Endothelial cell of umbilical vein (primary cell): ENCODE data around the gene TRAPPC14. TPM values are rescaled to one million over a fixed set of nuclear protein-coding genes. Genes with fewer than 3 reads are reported as not detected.

Experiments used
- BruUV-seq: library from RNA; stranded (reverse); fragments of 400-500 nt; replicated peaks from 2 replicates; lab custom pipeline; 2021; lab: Mats Ljungman, UMichigan
- CTCF ChIA-PET: fragments of 300-600, 350-600 bp; sonication (Branson Sonifier 250); formaldehyde crosslinking; loops from one replicate; lab custom pipeline; 2021; ENCODE audit warnings: antibody characterized with exemption, inconsistent platforms; lab: Charles Lee
- POLR2A ChIA-PET: fragments of 300-600, 350-600 bp; sonication (Branson Sonifier 250); formaldehyde crosslinking; loops from one replicate; lab custom pipeline; 2021; ENCODE audit warnings: antibody characterized with exemption, inconsistent platforms; lab: Charles Lee
- DNase-seq: peaks from one replicate; pipeline ENCODE4 v3.0.0-alpha.2; 2011; ENCODE audit warnings: low read depth, low spot score
- FAIRE-seq: peaks from 2 replicates; lab custom pipeline; 2011; peaks lifted over from hg19 to GRCh38; lab: Jason Lieb, UNC
- H2AFZ ChIP-seq: 2 replicates; pipeline ENCODE4 v1.6.0; 2012; ENCODE audit warnings: low read depth, low read length, control low read depth, inconsistent platforms
- H3K27ac ChIP-seq: 2 replicates; pipeline ENCODE4 v1.5.1; 2011; ENCODE audit warnings: low read depth, mild to moderate bottlenecking, control low read depth, low read length, moderate library complexity; ENCODE audit not compliant: insufficient read depth
- H3K27me3 ChIP-seq, 2 experiments: 2 replicates each; pipeline versions ENCODE4 v1.6.0 to v1.6.1; 2011; ENCODE audit warnings: low read length in 2 of 2, mixed read lengths in 1 of 2; ENCODE audit not compliant: control insufficient read depth in 2 of 2, insufficient read depth in 2 of 2
- H3K36me3 ChIP-seq, 2 experiments: 2 replicates in 1 of 2; 3 replicates in 1 of 2; pipeline ENCODE4 v1.5.1; 2011; ENCODE audit warnings: low read length in 2 of 2, mild to moderate bottlenecking in 1 of 2, moderate library complexity in 1 of 2; ENCODE audit not compliant: control insufficient read depth in 2 of 2, insufficient read depth in 2 of 2; ENCODE audit errors: extremely low read depth in 1 of 2
- H3K4me1 ChIP-seq: 3 replicates; pipeline ENCODE4 v1.5.1; 2011; ENCODE audit warnings: mild to moderate bottlenecking, low read length; ENCODE audit not compliant: control insufficient read depth, insufficient read depth; ENCODE audit errors: extremely low read depth
- H3K4me2 ChIP-seq: 2 replicates; pipeline ENCODE4 v1.6.1; 2011; ENCODE audit warnings: low read length, control low read depth, mixed read lengths; ENCODE audit not compliant: insufficient read depth
- H3K4me3 ChIP-seq, 3 experiments: fragments of 200-600 bp in 1 of 3; sonication (generic), shearing (Covaris generic) in 1 of 3; replicated peaks in 1 of 3; 2 replicates each; pipeline ENCODE4 v1.5.1; 2011 to 2016; ENCODE audit warnings: control low read depth in 3 of 3, low read length in 3 of 3, mild to moderate bottlenecking in 2 of 3, inconsistent platforms in 1 of 3, low read depth in 1 of 3, moderate library complexity in 1 of 3; ENCODE audit not compliant: insufficient read depth in 1 of 3
- H3K79me2 ChIP-seq: 2 replicates; pipeline ENCODE4 v1.6.0; 2012; ENCODE audit warnings: low read length, inconsistent platforms; ENCODE audit not compliant: control insufficient read depth, insufficient read depth
- H3K9ac ChIP-seq: replicated peaks from 2 replicates; pipeline ENCODE3; 2011; ENCODE audit warnings: low read length, control low read depth; ENCODE audit not compliant: insufficient read depth; ENCODE audit errors: extremely low read depth
- H3K9me1 ChIP-seq: replicated peaks from 3 replicates; pipeline ENCODE4 v1.6.0; 2011; ENCODE audit warnings: mild to moderate bottlenecking, low read length; ENCODE audit not compliant: control insufficient read depth, insufficient read depth; ENCODE audit errors: extremely low read depth
- H3K9me3 ChIP-seq: replicated peaks from 2 replicates; pipeline ENCODE4 v1.5.1; 2012; ENCODE audit warnings: low read length, inconsistent platforms; ENCODE audit not compliant: control insufficient read depth, insufficient read depth
- H4K20me1 ChIP-seq: replicated peaks from 2 replicates; pipeline ENCODE3; 2011; ENCODE audit warnings: mild to moderate bottlenecking, low read length; ENCODE audit not compliant: control insufficient read depth, insufficient read depth; ENCODE audit errors: extremely low read depth
- EZH2 ChIP-seq: IDR thresholded peaks from 2 replicates; pipeline ENCODE4 v1.6.1; 2012; ENCODE audit warnings: borderline replicate concordance, low read depth, mild to moderate bottlenecking, moderate library complexity, low read length, inconsistent platforms; ENCODE audit not compliant: severe bottlenecking
- FOS ChIP-seq: IDR thresholded peaks from 2 replicates; pipeline ENCODE4 v1.6.1; 2011; ENCODE audit warnings: mild to moderate bottlenecking, low read length, moderate library complexity, borderline replicate concordance; ENCODE audit not compliant: insufficient read depth
- GATA2 ChIP-seq: IDR thresholded peaks from 2 replicates; pipeline ENCODE4 v1.7.0; 2011; ENCODE audit warnings: low read depth, mild to moderate bottlenecking, moderate library complexity, mixed read lengths, low read length; ENCODE audit not compliant: insufficient read length, insufficient read depth
- JUN ChIP-seq: IDR thresholded peaks from 2 replicates; pipeline ENCODE4 v1.6.1; 2011; ENCODE audit warnings: borderline replicate concordance, low read depth; ENCODE audit not compliant: insufficient read length, insufficient read depth
- MYC ChIP-seq: IDR thresholded peaks from one replicate; pipeline ENCODE4 v1.6.1; 2011; ENCODE audit warnings: mild to moderate bottlenecking, low read depth, low read length
- POLR2A ChIP-seq: IDR thresholded peaks from 2 replicates; pipeline ENCODE4 v1.6.1; 2012; ENCODE audit warnings: low read depth, mild to moderate bottlenecking, control low read depth, low read length
- POLR2AphosphoS5 ChIP-seq: IDR thresholded peaks from 2 replicates; pipeline ENCODE4 v1.6.1; 2012; ENCODE audit warnings: low read depth, mild to moderate bottlenecking, control low read depth, low read length, moderate library complexity; ENCODE audit not compliant: insufficient read depth
- dilution Hi-C: fragments of 300-500 bp; cut with MboI; formaldehyde crosslinking; loops from one replicate; pipeline ENCODE4 v1.15.0; 2019; ENCODE audit warnings: low sequenced_read_pairs; ENCODE audit not compliant: extremely low pct_ligation_motif_present
- intact Hi-C: fragments of 100-400 bp; cut with micrococcal nuclease; formaldehyde crosslinking; loops from one replicate; pipeline ENCODE4 v1.10.0; 2022
- polyA plus RNA-seq, 4 experiments: library from polyadenylated mRNA; depleted of rRNA in 3 of 4; stranded (reverse) in 3 of 4; unstranded in 1 of 4; fragments of >200 nt; gene quantifications; 2 replicates each; pipeline versions ENCODE4 v1.2.1 to v1.2.3, GENCODE V29; 2011 to 2012; ENCODE audit warnings: missing spikeins in 1 of 4
- total RNA-seq: library from RNA; stranded (reverse); gene quantifications from 2 replicates; pipeline ENCODE4 v1.2.3, GENCODE V29; 2021
- TF ChIP-seq, protein P1 (sequence below): IDR thresholded peaks from 2 replicates; pipeline ENCODE4 v1.6.1; 2011; ENCODE audit not compliant: insufficient read depth, insufficient read length
- TF ChIP-seq, protein P2 (sequence below), 2 donors: IDR thresholded peaks; 1 replicate in 1 of 2; 2 replicates in 1 of 2; pipeline ENCODE4 v1.5.1; 2011; ENCODE audit warnings: low read length in 2 of 2, mild to moderate bottlenecking in 2 of 2, moderate library complexity in 2 of 2, control low read depth in 1 of 2, inconsistent platforms in 1 of 2, low read depth in 1 of 2; ENCODE audit not compliant: insufficient read depth in 1 of 2; ENCODE audit errors: extremely low read depth in 1 of 2

Gene TRAPPC14
- total and polyA plus RNA-seq, 2 donors (not counting 3 experiments of a cell fraction or from before 2014, with no cell fraction given), result 13.3 to 23.0 TPM

DNA sequence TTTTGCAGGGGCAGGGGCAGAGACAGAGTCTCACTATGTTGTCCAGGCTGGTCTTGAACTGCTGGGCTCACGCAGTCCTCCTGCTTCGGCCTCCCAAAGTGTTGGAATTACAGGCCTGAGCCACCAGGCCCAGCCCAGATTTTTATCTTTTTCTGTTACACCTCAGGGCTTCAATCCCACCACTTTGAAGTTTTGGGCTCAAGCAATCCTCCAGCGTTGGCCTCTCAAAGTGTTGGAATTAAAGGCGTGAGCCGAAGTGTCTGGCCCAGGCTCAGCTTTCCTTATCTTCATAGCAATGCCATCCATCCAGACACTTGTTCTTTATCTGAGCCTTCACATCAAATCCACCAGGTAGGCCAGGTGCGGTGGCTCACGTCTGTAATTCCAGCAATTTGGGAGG lies 43.5 kb downstream of the TRAPPC14 start:
- peaks cover 8% of the 10 kb centered on the region for H3K79me2 ChIP-seq
- BruUV-seq, result no TSS peak
- dilution Hi-C loops (no loop called here), intact Hi-C loops (no loop called here)
- no peak overlapping the region for H3K27ac ChIP-seq
- no peaks in the 10 kb centered on the region for H3K27me3 ChIP-seq
- H3K36me3 ChIP-seq, result peaks cover 2 to 18% of the 10 kb centered on the region in 2 experiments
- H3K4me2 ChIP-seq, result no peak overlapping the region
- no peaks in the 10 kb centered on the region for H3K9me3 ChIP-seq
- no peaks in the 10 kb centered on the region for H3K9me1 ChIP-seq
- POLR2A ChIA-PET, result no interaction called here
- no peak overlapping the region for H2AFZ ChIP-seq
- FAIRE-seq, result no peak
- TF ChIP-seq, protein P1, sequence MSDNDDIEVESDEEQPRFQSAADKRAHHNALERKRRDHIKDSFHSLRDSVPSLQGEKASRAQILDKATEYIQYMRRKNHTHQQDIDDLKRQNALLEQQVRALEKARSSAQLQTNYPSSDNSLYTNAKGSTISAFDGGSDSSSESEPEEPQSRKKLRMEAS, result no peak
- TF ChIP-seq POLR2AphosphoS5 (no peak), MYC (no peak), POLR2A (no peak), EZH2 (no peak), FOS (no peak)
- CTCF ChIA-PET, result no interaction called here
- DNase-seq, result no peak
- no peak overlapping the region for H3K4me3 ChIP-seq
- no peaks in the 10 kb centered on the region for H4K20me1 ChIP-seq
- H3K9ac ChIP-seq, result no peak overlapping the region
- peaks cover 5% of the 10 kb centered on the region for H3K4me1 ChIP-seq

DNA sequence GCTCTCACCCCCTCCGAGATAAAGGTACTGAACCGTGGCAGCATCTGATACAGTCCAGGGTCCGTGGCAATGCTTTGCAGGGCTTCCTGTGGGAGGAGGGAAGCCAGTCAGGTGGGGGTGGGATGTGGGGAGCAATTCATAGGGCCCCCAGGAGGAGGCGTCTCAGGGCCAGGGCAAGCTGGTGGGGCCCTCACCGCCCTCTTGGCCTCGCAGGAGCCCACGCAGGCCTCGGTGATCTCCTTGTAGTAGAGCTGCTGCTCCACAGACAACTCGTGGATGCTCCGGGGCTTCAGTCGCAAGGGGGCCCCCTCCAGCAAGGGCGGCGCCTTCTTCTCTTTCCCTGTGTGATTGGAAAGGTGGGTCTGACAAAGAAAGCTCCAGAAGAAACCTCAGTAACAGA lies 46.6 kb downstream of the TRAPPC14 start:
- Histone ChIP-seq H4K20me1 (no peaks in the 10 kb centered on the region), H3K9ac (no peak overlapping the region), H2AFZ (no peak overlapping the region), H3K36me3 (peaks cover 12 to 35% of the 10 kb centered on the region in 2 experiments), H3K4me3 (no peak overlapping the region), H3K9me1 (no peaks in the 10 kb centered on the region), H3K4me1 (no peaks in the 10 kb centered on the region), H3K27me3 (no peaks in the 10 kb centered on the region), H3K27ac (no peak overlapping the region), H3K9me3 (no peaks in the 10 kb centered on the region), H3K79me2 (no peaks in the 10 kb centered on the region), H3K4me2 (no peak overlapping the region)
- ChIA-PET CTCF (no interaction called here), POLR2A (no interaction called here)
- no peak for DNase-seq
- intact Hi-C loops, result no loop called here
- FAIRE-seq, result no peak
- no TSS peak for BruUV-seq
- dilution Hi-C loops, result no loop called here
- no peak for TF ChIP-seq GATA2
- TF ChIP-seq, protein P2, sequence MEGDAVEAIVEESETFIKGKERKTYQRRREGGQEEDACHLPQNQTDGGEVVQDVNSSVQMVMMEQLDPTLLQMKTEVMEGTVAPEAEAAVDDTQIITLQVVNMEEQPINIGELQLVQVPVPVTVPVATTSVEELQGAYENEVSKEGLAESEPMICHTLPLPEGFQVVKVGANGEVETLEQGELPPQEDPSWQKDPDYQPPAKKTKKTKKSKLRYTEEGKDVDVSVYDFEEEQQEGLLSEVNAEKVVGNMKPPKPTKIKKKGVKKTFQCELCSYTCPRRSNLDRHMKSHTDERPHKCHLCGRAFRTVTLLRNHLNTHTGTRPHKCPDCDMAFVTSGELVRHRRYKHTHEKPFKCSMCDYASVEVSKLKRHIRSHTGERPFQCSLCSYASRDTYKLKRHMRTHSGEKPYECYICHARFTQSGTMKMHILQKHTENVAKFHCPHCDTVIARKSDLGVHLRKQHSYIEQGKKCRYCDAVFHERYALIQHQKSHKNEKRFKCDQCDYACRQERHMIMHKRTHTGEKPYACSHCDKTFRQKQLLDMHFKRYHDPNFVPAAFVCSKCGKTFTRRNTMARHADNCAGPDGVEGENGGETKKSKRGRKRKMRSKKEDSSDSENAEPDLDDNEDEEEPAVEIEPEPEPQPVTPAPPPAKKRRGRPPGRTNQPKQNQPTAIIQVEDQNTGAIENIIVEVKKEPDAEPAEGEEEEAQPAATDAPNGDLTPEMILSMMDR (IDR thresholded peaks at IDR 0.05; ENCODE audit: extremely low read depth in 1 of 2, insufficient read depth in 1 of 2, low read depth in 1 of 2, low read length in 2 of 2), result no peak
- TF ChIP-seq MYC, result no peak
- TF ChIP-seq POLR2A, result no peak
- no peak for TF ChIP-seq JUN
- TF ChIP-seq EZH2, result no peak
- TF ChIP-seq, protein P1, result no peak
- no peak for TF ChIP-seq FOS
- no peak for TF ChIP-seq POLR2AphosphoS5
